ENCODE results near the gene CEP112.
"Not testable (repeated sequence)": the region's sequence is repeated elsewhere in the genome, so short reads cannot be mapped to it uniquely, and the experiment has no call there.

Gene CEP112

DNA sequence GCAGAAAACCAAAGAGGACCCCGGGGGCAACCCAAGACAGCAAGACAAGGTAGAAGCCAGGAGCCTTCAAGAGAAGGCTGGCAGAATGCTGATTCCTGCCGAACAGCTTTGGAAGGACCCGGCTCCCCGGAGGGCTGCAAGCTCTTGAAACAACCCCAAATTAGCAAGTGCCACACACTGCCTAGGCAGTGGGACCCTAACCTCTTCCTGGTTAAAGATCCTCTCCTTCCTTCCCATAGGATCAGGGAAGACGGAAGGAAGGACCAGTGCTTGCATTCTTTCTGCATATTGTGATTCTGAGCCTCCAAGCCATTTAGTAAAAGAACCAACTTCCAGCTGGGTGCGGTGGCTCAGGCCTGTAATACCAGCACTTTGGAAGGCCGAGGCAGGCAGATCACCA lies 508.5 kb downstream of the CEP112 start:
- no peak for DNase-seq
- Mint-ChIP-seq H3K27me3 (no peaks in the 10 kb centered on the region), H3K4me1 (ENCODE audit: low read depth) (peaks cover 3% of the 10 kb centered on the region), H3K4me3 (no peak overlapping the region), H3K9me3 (no peaks in the 10 kb centered on the region), H3K27ac (no peak overlapping the region), H3K36me3 (ENCODE audit: low read depth) (no peaks in the 10 kb centered on the region)

- not testable (repeated sequence) for H3K4me3 Mint-ChIP-seq; H3K9me3 Mint-ChIP-seq; H3K36me3 Mint-ChIP-seq (ENCODE audit: low read depth); DNase-seq; H3K27ac Mint-ChIP-seq; H3K27me3 Mint-ChIP-seq
- H3K4me1 Mint-ChIP-seq (ENCODE audit: low read depth) = peaks cover 10% of the 10 kb centered on the region
These were observed 510.2 kb downstream of the CEP112 start for GRCh38 chr17:65681763-65682162.

DNA sequence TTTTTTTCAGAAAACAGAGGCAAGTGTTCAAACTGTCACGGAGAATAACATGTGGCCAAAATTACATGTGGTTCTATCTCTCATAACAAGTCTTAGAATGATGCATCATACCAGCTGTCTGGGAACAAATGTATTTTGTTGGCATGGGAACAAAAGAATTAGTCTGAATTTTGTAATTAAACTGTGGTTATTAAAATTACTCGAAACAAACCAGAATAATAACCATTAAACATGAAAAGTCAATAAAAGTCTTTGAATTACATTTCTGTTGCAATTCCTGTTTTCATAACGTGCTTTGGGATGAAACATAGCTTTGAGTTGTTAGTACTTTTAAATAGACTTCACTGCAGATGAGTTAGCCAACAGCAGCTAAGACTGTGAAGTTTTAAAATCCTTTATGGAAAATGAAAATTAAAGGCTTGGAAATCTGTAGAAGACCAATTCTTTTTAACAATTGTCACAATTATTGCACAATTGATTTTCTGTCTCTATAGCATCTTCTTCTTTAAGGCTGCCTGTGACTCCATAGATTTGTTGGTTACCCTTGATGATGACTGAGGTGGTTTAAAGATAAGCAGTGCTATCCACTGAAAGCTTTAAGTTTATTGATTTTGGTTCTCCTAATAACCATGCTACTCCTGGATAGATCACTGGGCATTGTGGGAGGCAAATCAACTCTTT lies 512.6 kb downstream of the CEP112 start:
- peaks cover 10% of the 10 kb centered on the region for H3K4me1 Mint-ChIP-seq (ENCODE audit: low read depth)
- no peak for DNase-seq
- no peaks in the 10 kb centered on the region for H3K36me3 Mint-ChIP-seq (ENCODE audit: low read depth)
- H3K9me3 Mint-ChIP-seq = no peaks in the 10 kb centered on the region
- H3K27ac Mint-ChIP-seq = no peak overlapping the region
- H3K27me3 Mint-ChIP-seq = no peaks in the 10 kb centered on the region
- H3K4me3 Mint-ChIP-seq = no peak overlapping the region

GRCh38 chr17:65678546-65678945 lies 513.4 kb downstream of the CEP112 start:
- Mint-ChIP-seq H3K36me3 (ENCODE audit: low read depth) (no peaks in the 10 kb centered on the region), H3K27ac (no peak overlapping the region), H3K27me3 (no peaks in the 10 kb centered on the region), H3K4me1 (ENCODE audit: low read depth) (peaks cover 10% of the 10 kb centered on the region), H3K9me3 (no peaks in the 10 kb centered on the region), H3K4me3 (no peak overlapping the region)
- DNase-seq = no peak

- peaks cover 10% of the 10 kb centered on the region for H3K4me1 Mint-ChIP-seq (ENCODE audit: low read depth)
- H3K27ac Mint-ChIP-seq = no peak overlapping the region
- no peaks in the 10 kb centered on the region for H3K36me3 Mint-ChIP-seq (ENCODE audit: low read depth)
- no peak overlapping the region for H3K4me3 Mint-ChIP-seq
- DNase-seq = no peak
- H3K27me3 Mint-ChIP-seq = no peaks in the 10 kb centered on the region
- no peaks in the 10 kb centered on the region for H3K9me3 Mint-ChIP-seq
These were observed 514.0 kb downstream of the CEP112 start for GRCh38 chr17:65677932-65678331.

- Mint-ChIP-seq H3K36me3 (ENCODE audit: low read depth) (no peaks in the 10 kb centered on the region), H3K27me3 (no peaks in the 10 kb centered on the region), H3K27ac (no peak overlapping the region), H3K4me3 (no peak overlapping the region), H3K4me1 (ENCODE audit: low read depth) (peaks cover 10% of the 10 kb centered on the region), H3K9me3 (no peaks in the 10 kb centered on the region)
- no peak for DNase-seq
These were observed 517.5 kb downstream of the CEP112 start for GRCh38 chr17:65674246-65675045.

- Mint-ChIP-seq H3K4me1 (ENCODE audit: low read depth) (no peaks in the 10 kb centered on the region), H3K4me3 (no peak overlapping the region), H3K27ac (no peak overlapping the region), H3K27me3 (no peaks in the 10 kb centered on the region), H3K36me3 (ENCODE audit: low read depth) (no peaks in the 10 kb centered on the region), H3K9me3 (no peaks in the 10 kb centered on the region)
- no peak for DNase-seq
These were observed 521.1 kb downstream of the CEP112 start for GRCh38 chr17:65670667-65671371.

DNA sequence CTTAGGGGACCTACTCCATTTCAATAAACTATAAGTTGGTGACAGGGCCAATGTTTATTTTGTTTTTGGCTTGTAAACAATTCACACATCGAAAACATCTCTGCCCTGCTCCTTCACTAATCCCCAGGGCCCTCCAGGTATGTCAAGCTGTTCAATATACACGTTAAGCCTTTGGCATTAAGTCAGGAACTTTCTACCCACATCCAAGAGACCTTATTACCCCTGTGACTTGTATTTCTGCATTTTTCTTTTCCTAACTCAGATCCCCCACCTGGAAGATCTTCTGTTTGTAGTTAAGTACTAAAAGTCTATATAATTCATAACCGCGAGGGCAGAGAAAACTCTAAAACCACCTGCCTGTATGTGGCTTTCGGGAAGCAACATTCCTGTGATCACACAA lies 523.7 kb downstream of the CEP112 start:
- H3K4me3 Mint-ChIP-seq = no peak overlapping the region
- H3K27me3 Mint-ChIP-seq = no peaks in the 10 kb centered on the region
- no peak overlapping the region for H3K27ac Mint-ChIP-seq
- no peaks in the 10 kb centered on the region for H3K9me3 Mint-ChIP-seq
- no peaks in the 10 kb centered on the region for H3K36me3 Mint-ChIP-seq (ENCODE audit: low read depth)
- no peaks in the 10 kb centered on the region for H3K4me1 Mint-ChIP-seq (ENCODE audit: low read depth)
- DNase-seq = no peak

DNA sequence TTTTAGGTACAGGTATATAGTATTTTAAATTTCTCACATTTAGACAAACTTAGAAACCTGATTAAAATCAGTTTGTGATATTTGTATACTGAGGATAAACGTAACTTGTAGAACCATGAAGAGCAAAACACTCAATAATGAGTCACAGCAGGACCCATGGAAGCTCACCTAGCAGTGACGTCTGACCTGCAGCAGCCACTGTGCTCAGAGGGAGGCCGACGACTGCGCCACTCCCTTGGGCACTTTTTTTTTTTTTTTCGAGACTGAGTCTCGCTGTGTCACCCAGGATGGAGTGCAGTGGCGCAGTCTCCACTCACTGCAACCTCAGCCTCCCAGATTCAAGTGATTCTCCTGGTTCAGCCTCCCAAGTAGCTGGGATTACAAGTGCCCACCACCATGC lies 524.3 kb downstream of the CEP112 start:
- no peak for DNase-seq
- no peaks in the 10 kb centered on the region for H3K36me3 Mint-ChIP-seq (ENCODE audit: low read depth)
- H3K27me3 Mint-ChIP-seq = no peaks in the 10 kb centered on the region
- no peak overlapping the region for H3K4me3 Mint-ChIP-seq
- no peaks in the 10 kb centered on the region for H3K9me3 Mint-ChIP-seq
- H3K27ac Mint-ChIP-seq = no peak overlapping the region
- H3K4me1 Mint-ChIP-seq (ENCODE audit: low read depth) = no peaks in the 10 kb centered on the region

DNA sequence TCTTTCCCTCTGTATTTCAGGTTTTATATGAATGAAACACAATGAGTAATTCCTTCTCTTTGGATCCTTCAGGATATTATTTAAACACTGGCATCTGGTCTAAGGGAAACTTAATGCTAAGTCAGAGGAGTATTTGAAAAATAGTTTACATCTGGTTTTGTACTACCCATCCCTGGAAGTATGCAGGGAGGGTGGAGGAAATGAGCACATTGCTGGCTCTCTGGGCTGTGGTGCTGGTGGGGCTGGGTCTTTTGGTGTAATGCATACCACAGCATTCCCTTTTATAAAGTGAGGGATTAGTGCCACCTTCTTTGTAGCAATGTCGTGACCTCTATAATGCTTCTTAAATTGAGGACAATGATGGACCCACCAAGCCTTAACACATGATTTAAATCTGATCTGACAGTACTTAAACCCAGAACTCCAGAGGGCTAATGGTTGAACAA lies 525.0 kb downstream of the CEP112 start:
- no peaks in the 10 kb centered on the region for H3K36me3 Mint-ChIP-seq (ENCODE audit: low read depth)
- H3K9me3 Mint-ChIP-seq = no peaks in the 10 kb centered on the region
- no peaks in the 10 kb centered on the region for H3K4me1 Mint-ChIP-seq (ENCODE audit: low read depth)
- H3K27me3 Mint-ChIP-seq = no peaks in the 10 kb centered on the region
- no peak overlapping the region for H3K27ac Mint-ChIP-seq
- no peak for DNase-seq
- H3K4me3 Mint-ChIP-seq = no peak overlapping the region

DNA sequence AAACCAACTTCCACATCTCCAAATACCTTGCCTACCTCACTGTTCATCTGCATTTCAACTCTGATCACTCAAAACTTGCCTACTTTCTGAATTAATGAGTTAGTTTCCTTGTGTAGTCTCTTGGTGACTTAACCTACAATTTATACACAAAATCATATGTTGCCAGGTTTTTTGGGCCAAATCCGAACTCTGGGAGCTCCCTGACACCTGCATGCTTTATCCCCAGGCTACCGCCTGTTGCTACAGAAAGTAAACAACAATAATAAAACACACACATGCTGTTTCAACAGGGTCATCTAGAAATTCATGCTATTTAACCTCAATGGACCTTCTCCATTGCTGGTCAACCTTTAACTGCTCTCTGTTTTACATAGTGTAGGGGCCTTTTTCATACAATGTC lies 526.0 kb downstream of the CEP112 start:
- Mint-ChIP-seq H3K4me3 (no peak overlapping the region), H3K9me3 (no peaks in the 10 kb centered on the region)

DNA sequence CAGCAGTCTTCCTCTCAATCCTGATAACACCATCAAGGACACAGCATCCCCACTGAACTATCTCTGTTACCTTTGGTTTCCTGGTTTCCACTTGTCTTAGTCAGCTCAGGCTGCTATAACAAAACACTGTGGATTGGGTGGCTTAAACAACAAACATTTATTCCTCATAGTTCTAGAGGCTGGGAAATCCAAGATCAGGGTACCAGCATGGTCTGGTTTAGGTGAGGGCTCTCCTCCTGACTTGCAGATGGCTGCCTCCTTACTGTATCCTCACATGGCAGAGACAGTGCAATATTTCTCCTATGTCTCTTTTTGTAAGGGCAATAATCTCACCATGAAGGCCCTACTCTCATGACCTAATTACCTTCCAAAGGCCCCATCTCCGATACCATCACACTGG lies 527.2 kb downstream of the CEP112 start:
- H3K9me3 Mint-ChIP-seq = no peaks in the 10 kb centered on the region
- H3K4me1 Mint-ChIP-seq (ENCODE audit: low read depth) = peaks cover 6% of the 10 kb centered on the region
- no peak overlapping the region for H3K4me3 Mint-ChIP-seq
- no peaks in the 10 kb centered on the region for H3K36me3 Mint-ChIP-seq (ENCODE audit: low read depth)
- H3K27me3 Mint-ChIP-seq = no peaks in the 10 kb centered on the region
- H3K27ac Mint-ChIP-seq = no peak overlapping the region
- no peak for DNase-seq

More for the DNA sequence above, 526.0 kb downstream of the CEP112 start:
- Mint-ChIP-seq H3K27ac (no peak overlapping the region), H3K4me1 (ENCODE audit: low read depth) (peaks cover 1% of the 10 kb centered on the region), H3K36me3 (ENCODE audit: low read depth) (no peaks in the 10 kb centered on the region), H3K27me3 (no peaks in the 10 kb centered on the region)
- no peak for DNase-seq

GRCh38 chr17:65664266-65664665 lies 527.7 kb downstream of the CEP112 start:
- H3K4me3 Mint-ChIP-seq = no peak overlapping the region
- no peaks in the 10 kb centered on the region for H3K36me3 Mint-ChIP-seq (ENCODE audit: low read depth)
- H3K27me3 Mint-ChIP-seq = no peaks in the 10 kb centered on the region
- no peak for DNase-seq
- H3K4me1 Mint-ChIP-seq (ENCODE audit: low read depth) = peaks cover 6% of the 10 kb centered on the region
- no peaks in the 10 kb centered on the region for H3K9me3 Mint-ChIP-seq
- H3K27ac Mint-ChIP-seq = no peak overlapping the region

- H3K27me3 Mint-ChIP-seq = no peaks in the 10 kb centered on the region
- H3K4me1 Mint-ChIP-seq (ENCODE audit: low read depth) = peaks cover 19% of the 10 kb centered on the region
- H3K9me3 Mint-ChIP-seq = no peaks in the 10 kb centered on the region
- DNase-seq = no peak
- H3K36me3 Mint-ChIP-seq (ENCODE audit: low read depth) = no peaks in the 10 kb centered on the region
- no peak overlapping the region for H3K4me3 Mint-ChIP-seq
- no peak overlapping the region for H3K27ac Mint-ChIP-seq
These were observed 529.7 kb downstream of the CEP112 start for GRCh38 chr17:65662196-65662595.

DNA sequence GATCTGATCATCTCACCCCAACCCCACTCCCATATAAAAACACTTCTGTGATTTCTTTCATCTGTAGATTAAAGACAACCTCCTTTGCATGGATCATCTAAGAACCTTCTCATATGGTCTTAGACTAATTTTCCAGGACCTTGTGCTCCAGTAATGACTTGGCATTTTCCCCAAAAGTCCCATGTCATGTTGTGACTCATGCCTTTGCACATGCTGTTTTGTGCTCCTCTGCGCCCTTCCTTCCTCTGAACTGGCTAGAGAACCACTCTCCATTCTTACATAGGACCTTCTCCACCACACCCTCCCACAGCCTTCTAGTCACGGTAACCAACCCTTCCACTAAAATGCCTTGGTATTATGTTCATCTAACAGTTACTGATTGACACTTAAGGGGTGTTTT lies 531.0 kb downstream of the CEP112 start:
- no peak overlapping the region for H3K4me3 Mint-ChIP-seq
- H3K27ac Mint-ChIP-seq = no peak overlapping the region
- no peaks in the 10 kb centered on the region for H3K27me3 Mint-ChIP-seq
- H3K36me3 Mint-ChIP-seq (ENCODE audit: low read depth) = no peaks in the 10 kb centered on the region
- peaks cover 31% of the 10 kb centered on the region for H3K4me1 Mint-ChIP-seq (ENCODE audit: low read depth)
- no peaks in the 10 kb centered on the region for H3K9me3 Mint-ChIP-seq
- no peak for DNase-seq

All from activated T-cell treated with anti-CD3 and anti-CD28 coated beads, Interleukin-2, amount 50 U/mL, for 24 hours (primary cell).